HEK293 (cell line): ENCODE results near the gene DCBLD2.

ENCODE experiments used
- CTCF ChIA-PET: fragments of 350-600 bp; formaldehyde crosslinking; extraction: SDS; loops from one replicate; lab custom pipeline; 2021; ENCODE audit warnings: antibody characterized with exemption; lab: Yijun Ruan, JAX
- POLR2A ChIA-PET: fragments of 300-600 bp; formaldehyde crosslinking; extraction: SDS; loops from one replicate; lab custom pipeline; 2020; ENCODE audit warnings: antibody characterized with exemption, inconsistent platforms; lab: Yijun Ruan, JAX
- H3K27ac ChIP-seq: fragments of 200-500 bp; sonication (Bioruptor generic); 2 replicates; pipeline ENCODE4 v1.5.1; 2014; ENCODE audit warnings: low read depth, low read length, control low read depth, inconsistent platforms; ENCODE audit errors: extremely low read depth
- H3K36me3 ChIP-seq, 2 experiments: fragments of 200-500 bp in 1 of 2; sonication (Bioruptor generic) in 1 of 2; 1 replicate in 1 of 2; 2 replicates in 1 of 2; pipeline ENCODE4 v1.5.1; 2014 to 2017; ENCODE audit warnings: inconsistent platforms in 2 of 2, low read length in 2 of 2; ENCODE audit not compliant: control insufficient read depth in 2 of 2, insufficient read depth in 1 of 2
- H3K4me1 ChIP-seq: fragments of 200-500 bp; sonication (Bioruptor generic); 2 replicates; pipeline ENCODE4 v1.5.1; 2014; ENCODE audit warnings: mild to moderate bottlenecking, low read length, inconsistent platforms; ENCODE audit not compliant: control insufficient read depth, insufficient read depth
- H3K4me3 ChIP-seq: 2 replicates; pipeline ENCODE4 v1.5.1; 2011; ENCODE audit warnings: low read depth, mild to moderate bottlenecking, control low read depth, low read length, moderate library complexity
- H3K9me3 ChIP-seq: fragments of 200-500 bp; sonication (Bioruptor generic); 2 replicates; pipeline ENCODE4 v1.5.1; 2014; ENCODE audit warnings: low read depth, low read length, inconsistent platforms; ENCODE audit not compliant: control insufficient read depth, insufficient read depth
- INSM2 ChIP-seq: fragments of 450-650 bp; formaldehyde crosslinking; IDR thresholded peaks from 2 replicates; pipeline ENCODE4 v1.5.1; 2016; ENCODE audit warnings: missing biosample characterization, missing genetic modification characterization
- KLF1 ChIP-seq: fragments of 450-650 bp; formaldehyde crosslinking; IDR thresholded peaks from 2 replicates; pipeline ENCODE4 v1.5.1; 2016; ENCODE audit warnings: missing biosample characterization, missing genetic modification characterization
- SP2 ChIP-seq: fragments of 450-650 bp; formaldehyde crosslinking; IDR thresholded peaks from 2 replicates; pipeline ENCODE4 v1.5.1; 2016; ENCODE audit warnings: missing biosample characterization, missing genetic modification characterization
- TCF7L2 ChIP-seq: IDR thresholded peaks from 2 replicates; pipeline ENCODE4 v1.6.1; 2011; ENCODE audit warnings: low read depth, mild to moderate bottlenecking, inconsistent platforms, low read length, moderate library complexity, borderline replicate concordance
- TRIM28 ChIP-seq: IDR thresholded peaks from 2 replicates; pipeline ENCODE4 v1.6.1; 2011; ENCODE audit warnings: low read length, control low read depth, borderline replicate concordance
- YY1 ChIP-seq: fragments of 450-650 bp; formaldehyde crosslinking; IDR thresholded peaks from 2 replicates; pipeline ENCODE4 v1.5.1; 2018; ENCODE audit warnings: missing biosample characterization, missing genetic modification characterization
- ZBTB1 ChIP-seq: fragments of 450-650 bp; formaldehyde crosslinking; IDR thresholded peaks from 2 replicates; pipeline ENCODE4 v1.5.1; 2016; ENCODE audit warnings: missing biosample characterization, missing genetic modification characterization
- ZBTB20 ChIP-seq: fragments of 450-650 bp; formaldehyde crosslinking; IDR thresholded peaks from 2 replicates; pipeline ENCODE4 v1.5.1; 2016; ENCODE audit warnings: missing biosample characterization, missing genetic modification characterization
- ZBTB49 ChIP-seq: fragments of 450-650 bp; formaldehyde crosslinking; IDR thresholded peaks from 2 replicates; pipeline ENCODE4 v1.5.1; 2016; ENCODE audit warnings: missing biosample characterization, missing genetic modification characterization, low read depth
- ZNF26 ChIP-seq: fragments of 450-650 bp; formaldehyde crosslinking; IDR thresholded peaks from 2 replicates; pipeline ENCODE4 v1.5.1; 2016; ENCODE audit warnings: missing biosample characterization, missing genetic modification characterization
- ZNF544 ChIP-seq: fragments of 450-650 bp; formaldehyde crosslinking; IDR thresholded peaks from 2 replicates; pipeline ENCODE4 v1.5.0; 2017; ENCODE audit warnings: missing biosample characterization, missing genetic modification characterization
- ZNF629 ChIP-seq: fragments of 450-650 bp; formaldehyde crosslinking; IDR thresholded peaks from 2 replicates; pipeline ENCODE4 v1.5.1; 2017; ENCODE audit warnings: missing biosample characterization, missing genetic modification characterization
- ZNF658 ChIP-seq: fragments of 450-650 bp; formaldehyde crosslinking; IDR thresholded peaks from 2 replicates; pipeline ENCODE4; 2016; ENCODE audit warnings: missing biosample characterization, missing genetic modification characterization
- ZNF660 ChIP-seq: fragments of 450-650 bp; IDR thresholded peaks from 2 replicates; pipeline ENCODE4 v1.5.1; 2018; ENCODE audit warnings: missing biosample characterization, mild to moderate bottlenecking, missing genetic modification characterization
- ZNF76 ChIP-seq: fragments of 450-650 bp; formaldehyde crosslinking; IDR thresholded peaks from 2 replicates; pipeline ENCODE4; 2016; ENCODE audit warnings: low read depth, missing biosample characterization, missing genetic modification characterization, borderline replicate concordance
- ZNF768 ChIP-seq: fragments of 450-650 bp; formaldehyde crosslinking; IDR thresholded peaks from 2 replicates; pipeline ENCODE4 v1.5.1; 2018; ENCODE audit warnings: missing biosample characterization, mild to moderate bottlenecking, missing genetic modification characterization
- TF ChIP-seq, protein P1 (sequence below): fragments of 450-650 bp; formaldehyde crosslinking; IDR thresholded peaks from 2 replicates; pipeline ENCODE4 v1.5.1; 2016; ENCODE audit warnings: missing biosample characterization, missing genetic modification characterization
- TF ChIP-seq, protein P2 (sequence below): fragments of 450-650 bp; formaldehyde crosslinking; IDR thresholded peaks from 2 replicates; pipeline ENCODE4 v1.5.1; 2017; ENCODE audit warnings: missing biosample characterization, missing genetic modification characterization
- TF ChIP-seq, protein P3 (sequence below): fragments of 450-650 bp; IDR thresholded peaks from 2 replicates; pipeline ENCODE4 v1.5.1; 2018; ENCODE audit warnings: missing biosample characterization, missing genetic modification characterization
- TF ChIP-seq, protein P4 (sequence below): fragments of 450-650 bp; formaldehyde crosslinking; IDR thresholded peaks from 2 replicates; pipeline ENCODE4 v1.5.1; 2016; ENCODE audit warnings: missing biosample characterization, missing genetic modification characterization, borderline replicate concordance

The DCBLD2 gene

GRCh38 chr3:98912448-98912847, 11.0 kb upstream of the DCBLD2 start:
- Histone ChIP-seq H3K36me3 (no peaks in the 10 kb centered on the region), H3K4me3 (no peak overlapping the region), H3K4me1 (no peaks in the 10 kb centered on the region), H3K9me3 (no peaks in the 10 kb centered on the region), H3K27ac (no peak overlapping the region)
- POLR2A ChIA-PET = no interaction called here
- CTCF ChIA-PET = no interaction called here
- no peak for TF ChIP-seq ZNF76 (tag by site-specific recombination)
- TF ChIP-seq, protein P1, sequence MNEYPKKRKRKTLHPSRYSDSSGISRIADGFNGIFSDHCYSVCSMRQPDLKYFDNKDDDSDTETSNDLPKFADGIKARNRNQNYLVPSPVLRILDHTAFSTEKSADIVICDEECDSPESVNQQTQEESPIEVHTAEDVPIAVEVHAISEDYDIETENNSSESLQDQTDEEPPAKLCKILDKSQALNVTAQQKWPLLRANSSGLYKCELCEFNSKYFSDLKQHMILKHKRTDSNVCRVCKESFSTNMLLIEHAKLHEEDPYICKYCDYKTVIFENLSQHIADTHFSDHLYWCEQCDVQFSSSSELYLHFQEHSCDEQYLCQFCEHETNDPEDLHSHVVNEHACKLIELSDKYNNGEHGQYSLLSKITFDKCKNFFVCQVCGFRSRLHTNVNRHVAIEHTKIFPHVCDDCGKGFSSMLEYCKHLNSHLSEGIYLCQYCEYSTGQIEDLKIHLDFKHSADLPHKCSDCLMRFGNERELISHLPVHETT (tag by site-specific recombination) = no peak
- no peak for TF ChIP-seq INSM2
- TF ChIP-seq TRIM28 = no peak
- TF ChIP-seq SP2 (tag by site-specific recombination) = no peak
- TF ChIP-seq, protein P2, sequence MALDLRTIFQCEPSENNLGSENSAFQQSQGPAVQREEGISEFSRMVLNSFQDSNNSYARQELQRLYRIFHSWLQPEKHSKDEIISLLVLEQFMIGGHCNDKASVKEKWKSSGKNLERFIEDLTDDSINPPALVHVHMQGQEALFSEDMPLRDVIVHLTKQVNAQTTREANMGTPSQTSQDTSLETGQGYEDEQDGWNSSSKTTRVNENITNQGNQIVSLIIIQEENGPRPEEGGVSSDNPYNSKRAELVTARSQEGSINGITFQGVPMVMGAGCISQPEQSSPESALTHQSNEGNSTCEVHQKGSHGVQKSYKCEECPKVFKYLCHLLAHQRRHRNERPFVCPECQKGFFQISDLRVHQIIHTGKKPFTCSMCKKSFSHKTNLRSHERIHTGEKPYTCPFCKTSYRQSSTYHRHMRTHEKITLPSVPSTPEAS (tag by site-specific recombination) = no peak

GRCh38 chr3:98906230-98906629, 4.7 kb upstream of the DCBLD2 start:
- CTCF ChIA-PET = interaction anchor here (0.6 kb wide), 1 partner anchor 61 kb away, joined by 3 read pairs; no protein-coding TSS in a partner anchor
- H3K27ac ChIP-seq = no peak overlapping the region
- POLR2A ChIA-PET = interaction anchor here (0.7 kb wide), 1 partner anchor 79 kb away, joined by 3 read pairs; no protein-coding TSS in a partner anchor

More at GRCh38 chr3:98906230-98906629, 4.7 kb upstream of the DCBLD2 start:
- H3K9me3 ChIP-seq = no peaks in the 10 kb centered on the region
- H3K4me1 ChIP-seq = no peaks in the 10 kb centered on the region
- H3K36me3 ChIP-seq = no peaks in the 10 kb centered on the region
- TF ChIP-seq, protein P3, sequence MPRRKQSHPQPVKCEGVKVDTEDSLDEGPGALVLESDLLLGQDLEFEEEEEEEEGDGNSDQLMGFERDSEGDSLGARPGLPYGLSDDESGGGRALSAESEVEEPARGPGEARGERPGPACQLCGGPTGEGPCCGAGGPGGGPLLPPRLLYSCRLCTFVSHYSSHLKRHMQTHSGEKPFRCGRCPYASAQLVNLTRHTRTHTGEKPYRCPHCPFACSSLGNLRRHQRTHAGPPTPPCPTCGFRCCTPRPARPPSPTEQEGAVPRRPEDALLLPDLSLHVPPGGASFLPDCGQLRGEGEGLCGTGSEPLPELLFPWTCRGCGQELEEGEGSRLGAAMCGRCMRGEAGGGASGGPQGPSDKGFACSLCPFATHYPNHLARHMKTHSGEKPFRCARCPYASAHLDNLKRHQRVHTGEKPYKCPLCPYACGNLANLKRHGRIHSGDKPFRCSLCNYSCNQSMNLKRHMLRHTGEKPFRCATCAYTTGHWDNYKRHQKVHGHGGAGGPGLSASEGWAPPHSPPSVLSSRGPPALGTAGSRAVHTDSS = no peak
- no peak for TF ChIP-seq ZNF629 (tag by site-specific recombination)
- TF ChIP-seq, protein P4, sequence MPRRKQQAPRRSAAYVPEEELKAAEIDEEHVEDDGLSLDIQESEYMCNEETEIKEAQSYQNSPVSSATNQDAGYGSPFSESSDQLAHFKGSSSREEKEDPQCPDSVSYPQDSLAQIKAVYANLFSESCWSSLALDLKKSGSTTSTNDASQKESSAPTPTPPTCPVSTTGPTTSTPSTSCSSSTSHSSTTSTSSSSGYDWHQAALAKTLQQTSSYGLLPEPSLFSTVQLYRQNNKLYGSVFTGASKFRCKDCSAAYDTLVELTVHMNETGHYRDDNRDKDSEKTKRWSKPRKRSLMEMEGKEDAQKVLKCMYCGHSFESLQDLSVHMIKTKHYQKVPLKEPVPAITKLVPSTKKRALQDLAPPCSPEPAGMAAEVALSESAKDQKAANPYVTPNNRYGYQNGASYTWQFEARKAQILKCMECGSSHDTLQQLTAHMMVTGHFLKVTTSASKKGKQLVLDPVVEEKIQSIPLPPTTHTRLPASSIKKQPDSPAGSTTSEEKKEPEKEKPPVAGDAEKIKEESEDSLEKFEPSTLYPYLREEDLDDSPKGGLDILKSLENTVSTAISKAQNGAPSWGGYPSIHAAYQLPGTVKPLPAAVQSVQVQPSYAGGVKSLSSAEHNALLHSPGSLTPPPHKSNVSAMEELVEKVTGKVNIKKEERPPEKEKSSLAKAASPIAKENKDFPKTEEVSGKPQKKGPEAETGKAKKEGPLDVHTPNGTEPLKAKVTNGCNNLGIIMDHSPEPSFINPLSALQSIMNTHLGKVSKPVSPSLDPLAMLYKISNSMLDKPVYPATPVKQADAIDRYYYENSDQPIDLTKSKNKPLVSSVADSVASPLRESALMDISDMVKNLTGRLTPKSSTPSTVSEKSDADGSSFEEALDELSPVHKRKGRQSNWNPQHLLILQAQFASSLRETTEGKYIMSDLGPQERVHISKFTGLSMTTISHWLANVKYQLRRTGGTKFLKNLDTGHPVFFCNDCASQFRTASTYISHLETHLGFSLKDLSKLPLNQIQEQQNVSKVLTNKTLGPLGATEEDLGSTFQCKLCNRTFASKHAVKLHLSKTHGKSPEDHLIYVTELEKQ = no peak
- TF ChIP-seq YY1 (tag by site-specific recombination) = no peak
- no peak for TF ChIP-seq ZNF660 (tag by site-specific recombination)
- no peak for TF ChIP-seq ZNF544 (tag by site-specific recombination)
- no peak for TF ChIP-seq ZNF768
- no peak for TF ChIP-seq ZBTB1 (tag by site-specific recombination)
- no peak for TF ChIP-seq ZNF26 (tag by site-specific recombination)
- TF ChIP-seq KLF1 (tag by site-specific recombination) = no peak
- no peak for TF ChIP-seq TCF7L2
- TF ChIP-seq ZNF658 (tag by site-specific recombination) = no peak
- no peak for TF ChIP-seq ZBTB20 (tag by site-specific recombination)
- no peak for TF ChIP-seq ZBTB49 (tag by site-specific recombination)
- no peak overlapping the region for H3K4me3 ChIP-seq
